Karpas-422 (cell line): Measurements from ENCODE around the gene STK32C. TPM values are rescaled to one million over a fixed set of nuclear protein-coding genes. Genes with fewer than 3 reads are reported as not detected.

Experiments
- DNase-seq: peaks from one replicate; pipeline ENCODE4 v3.0.0-alpha.2; 2015
- H2AFZ ChIP-seq: fragments of 200-600 bp; sonication (generic); 2 replicates; pipeline ENCODE4 v1.6.1; 2014; ENCODE audit warnings: antibody characterized with exemption, low read length, mixed read lengths
- H3K27ac ChIP-seq: fragments of 200-600 bp; sonication (generic); 2 replicates; pipeline ENCODE4 v1.5.1; 2014; ENCODE audit warnings: mild to moderate bottlenecking, low read length, moderate library complexity
- H3K27me3 ChIP-seq: fragments of 200-600 bp; sonication (generic); 2 replicates; pipeline ENCODE4 v1.6.1; 2014; ENCODE audit warnings: low read length, mixed read lengths
- H3K36me3 ChIP-seq: fragments of 200-600 bp; sonication (generic); 2 replicates; pipeline ENCODE4 v1.6.1; 2014; ENCODE audit warnings: low read length, mixed read lengths; ENCODE audit not compliant: insufficient read depth
- H3K4me1 ChIP-seq: fragments of 200-600 bp; sonication (generic); 2 replicates; pipeline ENCODE4 v1.6.1; 2014; ENCODE audit warnings: mild to moderate bottlenecking, low read length, mixed read lengths
- H3K4me2 ChIP-seq: fragments of 200-600 bp; sonication (generic); 2 replicates; pipeline ENCODE4 v1.6.1; 2014; ENCODE audit warnings: low read length, low read depth, mild to moderate bottlenecking; ENCODE audit not compliant: poor library complexity, severe bottlenecking
- H3K4me3 ChIP-seq: fragments of 200-600 bp; sonication (generic); 2 replicates; pipeline ENCODE4 v1.5.1; 2014; ENCODE audit warnings: mild to moderate bottlenecking, antibody characterized with exemption, low read length, mixed read lengths
- H3K79me2 ChIP-seq: fragments of 200-600 bp; sonication (generic); 2 replicates; pipeline ENCODE4 v1.6.1; 2014; ENCODE audit warnings: mild to moderate bottlenecking, low read length, mixed read lengths
- H3K9ac ChIP-seq: fragments of 200-600 bp; sonication (generic); 2 replicates; pipeline ENCODE4 v1.6.0; 2014; ENCODE audit warnings: low read length
- H3K9me2 ChIP-seq: fragments of 200-600 bp; sonication (generic), shearing (Covaris generic); replicated peaks from 2 replicates; pipeline ENCODE4 v1.6.0; 2014; ENCODE audit warnings: mild to moderate bottlenecking, low read length, moderate library complexity; ENCODE audit not compliant: insufficient read depth
- H3K9me3 ChIP-seq: fragments of 300-700, 200-600 bp; sonication (generic); 2 replicates; pipeline ENCODE4 v1.6.1; 2014; ENCODE audit warnings: low read length, mixed read lengths
- H4K20me1 ChIP-seq: fragments of 200-600 bp; sonication (generic); 2 replicates; pipeline ENCODE4 v1.6.1; 2014; ENCODE audit warnings: mild to moderate bottlenecking, antibody characterized with exemption, low read length, low read depth; ENCODE audit not compliant: insufficient read depth
- total RNA-seq: library from RNA; depleted of rRNA; stranded (reverse); fragments of >200 nt; shearing (Covaris generic); gene quantifications from 2 replicates; pipeline ENCODE4 v1.2.3, GENCODE V29; 2014; ENCODE audit warnings: low replicate concordance

The STK32C gene
- total RNA-seq, 1 experiment from 2014 or later = 8.4 TPM

GRCh38 chr10:132281915-132282666 is 25.7 kb downstream of the STK32C start:
- H3K27ac ChIP-seq = no peak overlapping the region
- H3K79me2 ChIP-seq = no peaks in the 10 kb centered on the region
- H3K4me2 ChIP-seq = no peak overlapping the region
- no peaks in the 10 kb centered on the region for H4K20me1 ChIP-seq
- H3K27me3 ChIP-seq = no peaks in the 10 kb centered on the region
- no peaks in the 10 kb centered on the region for H3K9me2 ChIP-seq
- H2AFZ ChIP-seq = no peak overlapping the region
- no peaks in the 10 kb centered on the region for H3K9me3 ChIP-seq
- no peak overlapping the region for H3K4me3 ChIP-seq
- no peak for DNase-seq
- no peak overlapping the region for H3K9ac ChIP-seq
- no peaks in the 10 kb centered on the region for H3K36me3 ChIP-seq
- H3K4me1 ChIP-seq = no peaks in the 10 kb centered on the region

DNA sequence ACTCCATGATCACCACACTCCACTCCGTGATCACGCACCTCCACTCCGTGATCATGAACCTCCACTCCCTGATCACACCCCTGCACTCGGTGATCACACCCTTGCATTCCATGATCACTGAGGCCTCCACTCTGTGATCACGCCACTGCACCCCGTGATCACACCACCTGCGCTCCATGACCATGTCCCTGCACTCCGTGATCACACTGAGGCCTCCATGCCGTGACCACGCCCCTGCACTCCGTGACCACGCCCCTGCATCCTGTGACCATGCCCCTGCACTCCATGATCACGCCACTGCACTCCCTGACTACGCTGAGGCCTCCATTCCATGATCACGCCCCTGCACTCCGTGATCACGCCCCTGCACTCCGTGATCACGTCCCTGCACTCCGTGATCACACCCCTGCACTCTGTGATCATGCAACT is 27.1 kb downstream of the STK32C start:
- H3K4me3 ChIP-seq = no peak overlapping the region
- H4K20me1 ChIP-seq = no peaks in the 10 kb centered on the region
- no peak overlapping the region for H3K4me2 ChIP-seq
- H3K79me2 ChIP-seq = no peaks in the 10 kb centered on the region
- H3K9me3 ChIP-seq = no peaks in the 10 kb centered on the region
- H3K36me3 ChIP-seq = no peaks in the 10 kb centered on the region
- no peaks in the 10 kb centered on the region for H3K9me2 ChIP-seq
- H3K9ac ChIP-seq = no peak overlapping the region
- H3K4me1 ChIP-seq = no peaks in the 10 kb centered on the region
- H3K27me3 ChIP-seq = no peaks in the 10 kb centered on the region
- DNase-seq = no peak
- H3K27ac ChIP-seq = no peak overlapping the region
- H2AFZ ChIP-seq = no peak overlapping the region

DNA sequence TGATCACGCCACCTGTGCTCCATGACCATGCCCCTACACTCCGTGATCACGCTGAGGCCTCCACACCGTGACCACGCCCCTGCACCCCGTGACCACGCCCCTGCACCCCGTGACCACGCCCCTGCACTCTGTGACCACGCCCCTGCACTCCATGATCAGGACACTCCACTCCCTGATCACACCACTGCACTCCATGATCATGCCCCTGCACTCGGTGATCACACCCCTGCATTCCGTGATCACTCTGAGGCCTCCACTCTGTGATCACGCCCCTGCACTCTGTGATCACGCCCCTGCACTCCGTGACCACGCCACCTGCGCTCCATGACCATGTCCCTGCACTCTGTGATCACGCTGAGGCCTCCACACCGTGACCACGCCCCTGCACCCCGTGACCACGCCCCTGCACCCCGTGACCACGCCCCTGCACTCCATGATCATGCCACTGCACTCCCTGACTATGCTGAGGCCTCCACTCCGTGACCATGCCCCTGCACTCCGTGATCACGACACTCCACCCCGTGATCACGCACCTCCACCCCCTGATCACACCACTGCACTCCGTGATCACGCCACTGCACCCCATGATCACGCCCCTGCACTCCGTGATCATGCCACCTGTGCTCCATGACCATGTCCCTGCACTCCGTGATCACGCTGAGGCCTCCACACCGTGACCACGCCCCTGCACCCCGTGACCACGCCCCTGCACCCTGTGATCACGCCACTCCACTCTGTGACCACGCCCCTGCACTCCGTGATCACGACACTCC is 27.7 kb downstream of the STK32C start:
- no peak for DNase-seq
- no peak overlapping the region for H3K9ac ChIP-seq
- H3K27me3 ChIP-seq = no peaks in the 10 kb centered on the region
- H3K4me2 ChIP-seq = no peak overlapping the region
- no peaks in the 10 kb centered on the region for H3K36me3 ChIP-seq
- H3K79me2 ChIP-seq = no peaks in the 10 kb centered on the region
- no peaks in the 10 kb centered on the region for H4K20me1 ChIP-seq
- H3K27ac ChIP-seq = no peak overlapping the region
- H3K4me1 ChIP-seq = no peaks in the 10 kb centered on the region
- H3K9me3 ChIP-seq = no peaks in the 10 kb centered on the region
- H3K9me2 ChIP-seq = no peaks in the 10 kb centered on the region
- H2AFZ ChIP-seq = no peak overlapping the region
- no peak overlapping the region for H3K4me3 ChIP-seq

GRCh38 chr10:132277311-132277741 is 30.4 kb downstream of the STK32C start:
- no peak overlapping the region for H3K4me2 ChIP-seq
- no peaks in the 10 kb centered on the region for H3K79me2 ChIP-seq
- H3K4me3 ChIP-seq = no peak overlapping the region
- no peak overlapping the region for H3K27ac ChIP-seq
- H3K27me3 ChIP-seq = no peaks in the 10 kb centered on the region
- no peaks in the 10 kb centered on the region for H4K20me1 ChIP-seq
- H3K9me3 ChIP-seq = no peaks in the 10 kb centered on the region
- no peaks in the 10 kb centered on the region for H3K36me3 ChIP-seq
- H3K9ac ChIP-seq = no peak overlapping the region
- no peaks in the 10 kb centered on the region for H3K9me2 ChIP-seq
- no peak for DNase-seq
- no peak overlapping the region for H2AFZ ChIP-seq
- H3K4me1 ChIP-seq = no peaks in the 10 kb centered on the region

DNA sequence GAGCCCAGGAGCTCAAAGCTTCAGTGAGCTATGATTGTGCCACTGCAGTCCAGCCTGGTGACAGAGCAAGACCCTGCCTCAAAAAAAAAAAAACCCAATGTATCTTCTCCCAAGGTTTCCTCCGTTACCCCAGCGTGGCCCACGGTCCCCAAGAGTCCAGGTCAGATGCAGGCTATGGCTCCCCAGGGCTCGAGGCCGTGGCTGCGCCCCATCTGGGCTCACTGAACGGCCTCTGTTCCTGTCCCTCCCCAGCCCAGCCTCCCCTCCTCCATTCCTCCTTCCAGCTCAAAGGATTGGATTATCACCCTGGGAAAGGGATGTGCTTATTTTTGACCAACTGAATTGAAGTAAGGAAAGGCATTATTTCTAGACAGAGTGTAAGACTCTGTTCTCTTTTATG is 31.0 kb downstream of the STK32C start:
- no peak for DNase-seq
- H3K36me3 ChIP-seq = no peaks in the 10 kb centered on the region
- no peak overlapping the region for H2AFZ ChIP-seq
- no peaks in the 10 kb centered on the region for H3K4me1 ChIP-seq
- H3K27ac ChIP-seq = no peak overlapping the region
- no peaks in the 10 kb centered on the region for H3K9me3 ChIP-seq
- no peak overlapping the region for H3K4me2 ChIP-seq
- H3K4me3 ChIP-seq = no peak overlapping the region
- H4K20me1 ChIP-seq = no peaks in the 10 kb centered on the region
- H3K27me3 ChIP-seq = no peaks in the 10 kb centered on the region
- H3K79me2 ChIP-seq = no peaks in the 10 kb centered on the region
- no peak overlapping the region for H3K9ac ChIP-seq
- H3K9me2 ChIP-seq = no peaks in the 10 kb centered on the region

DNA sequence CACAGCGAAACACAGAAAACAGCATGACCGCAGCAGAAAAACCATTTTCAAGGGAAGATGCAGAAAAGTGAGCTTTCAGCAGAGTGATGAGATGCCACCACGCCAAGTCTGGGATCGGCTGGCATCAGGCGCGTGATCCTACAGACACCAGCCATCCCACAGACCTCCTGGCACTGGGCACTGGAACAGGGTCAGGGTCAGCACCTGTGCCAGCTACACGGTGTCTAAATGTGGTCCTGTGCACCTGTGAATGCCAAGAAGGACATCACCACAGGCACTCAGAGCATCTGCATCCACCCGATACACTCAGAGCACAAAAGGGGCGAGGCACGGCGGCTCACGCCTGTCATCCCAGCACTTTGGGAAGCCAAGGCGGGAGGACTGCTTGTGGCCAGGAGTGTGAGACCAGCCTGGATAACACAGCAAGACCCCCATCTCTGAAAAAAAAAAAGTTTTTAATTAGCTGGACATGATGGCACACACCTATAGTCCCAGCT is 31.5 kb downstream of the STK32C start:
- no peak overlapping the region for H3K4me2 ChIP-seq
- no peak overlapping the region for H3K9ac ChIP-seq
- H2AFZ ChIP-seq = no peak overlapping the region
- no peak overlapping the region for H3K27ac ChIP-seq
- no peaks in the 10 kb centered on the region for H3K4me1 ChIP-seq
- no peaks in the 10 kb centered on the region for H3K9me2 ChIP-seq
- no peaks in the 10 kb centered on the region for H3K9me3 ChIP-seq
- DNase-seq = no peak
- H3K4me3 ChIP-seq = no peak overlapping the region
- H3K79me2 ChIP-seq = no peaks in the 10 kb centered on the region
- H3K36me3 ChIP-seq = no peaks in the 10 kb centered on the region
- H4K20me1 ChIP-seq = no peaks in the 10 kb centered on the region
- no peaks in the 10 kb centered on the region for H3K27me3 ChIP-seq

DNA sequence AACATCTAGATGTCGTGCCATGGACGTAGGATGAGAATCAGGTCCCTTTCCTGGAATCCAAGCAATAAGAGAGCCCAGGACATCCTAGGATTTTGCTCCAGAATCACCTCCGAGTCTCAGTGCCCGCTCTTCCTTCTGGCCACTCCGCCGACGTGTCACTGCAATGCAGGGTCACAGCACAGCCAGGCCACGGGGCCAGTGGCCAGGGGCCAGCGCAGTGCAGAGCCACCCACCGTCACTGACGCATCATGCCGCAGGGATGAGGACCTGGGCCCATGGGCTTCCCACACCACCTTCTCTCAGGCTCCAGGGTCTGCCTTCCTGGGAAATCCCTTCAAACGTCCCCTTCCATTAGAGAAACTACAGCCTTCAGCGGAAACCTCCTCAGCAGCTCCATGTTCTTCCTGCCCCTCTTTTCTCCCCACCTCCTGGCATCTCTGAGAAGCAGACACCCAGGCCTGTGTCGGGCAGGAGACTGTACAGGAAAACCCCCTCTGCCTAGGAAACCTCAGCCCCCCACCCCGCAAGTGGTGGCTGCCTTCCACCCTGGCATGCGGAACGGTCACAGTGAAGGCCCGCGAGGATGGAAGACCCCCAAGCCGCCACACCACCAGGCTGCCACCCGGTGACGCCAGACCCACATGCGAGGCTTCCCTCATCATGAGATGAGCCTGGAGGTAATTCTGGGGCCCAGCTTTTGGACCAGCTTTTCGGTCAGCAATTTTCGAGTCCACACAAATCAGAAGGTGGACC is 32.1 kb downstream of the STK32C start:
- no peaks in the 10 kb centered on the region for H4K20me1 ChIP-seq

GRCh38 chr10:132274986-132275385 is 32.8 kb downstream of the STK32C start:
- no peaks in the 10 kb centered on the region for H3K9me2 ChIP-seq
- no peak overlapping the region for H3K4me2 ChIP-seq
- H3K4me3 ChIP-seq = no peak overlapping the region
- H3K27ac ChIP-seq = no peak overlapping the region
- no peaks in the 10 kb centered on the region for H3K9me3 ChIP-seq
- H3K9ac ChIP-seq = no peak overlapping the region
- no peaks in the 10 kb centered on the region for H4K20me1 ChIP-seq
- H3K27me3 ChIP-seq = no peaks in the 10 kb centered on the region
- no peak overlapping the region for H2AFZ ChIP-seq
- H3K79me2 ChIP-seq = no peaks in the 10 kb centered on the region
- no peak for DNase-seq
- H3K4me1 ChIP-seq = no peaks in the 10 kb centered on the region
- H3K36me3 ChIP-seq = no peaks in the 10 kb centered on the region

More for the DNA sequence above, 32.1 kb downstream of the STK32C start:
- Histone ChIP-seq H3K4me1 (no peaks in the 10 kb centered on the region), H3K4me3 (no peak overlapping the region), H3K4me2 (no peak overlapping the region), H3K9me2 (no peaks in the 10 kb centered on the region), H2AFZ (no peak overlapping the region), H3K79me2 (no peaks in the 10 kb centered on the region), H3K36me3 (no peaks in the 10 kb centered on the region), H3K9ac (no peak overlapping the region), H3K27me3 (no peaks in the 10 kb centered on the region), H3K27ac (no peak overlapping the region), H3K9me3 (no peaks in the 10 kb centered on the region)
- no peak for DNase-seq
